MM.1S (cell line): Measurements from ENCODE around the gene PASD1.

Experiments used
- DNase-seq: peaks from one replicate; pipeline ENCODE4 v3.0.0-alpha.2; 2015
- H2AFZ ChIP-seq: fragments of 300-600 bp; sonication (generic); 2 replicates; pipeline ENCODE4 v1.6.0; 2016; ENCODE audit warnings: antibody characterized with exemption, low read length
- H3F3A ChIP-seq: fragments of 300-600 bp; sonication (generic); 2 replicates; pipeline ENCODE4 v1.6.1; 2016; ENCODE audit warnings: mild to moderate bottlenecking, antibody characterized with exemption, low read length, moderate library complexity, mixed read lengths; ENCODE audit not compliant: insufficient read depth
- H3K27ac ChIP-seq: fragments of 300-600 bp; sonication (generic); 2 replicates; pipeline ENCODE4 v1.5.1; 2016; ENCODE audit warnings: mild to moderate bottlenecking, low read length
- H3K27me3 ChIP-seq: fragments of 300-600 bp; sonication (generic); replicated peaks from 2 replicates; pipeline ENCODE4 v1.6.0; 2016; ENCODE audit warnings: low read length; ENCODE audit not compliant: insufficient read depth
- H3K36me3 ChIP-seq: fragments of 300-600 bp; sonication (generic); replicated peaks from 2 replicates; pipeline ENCODE4 v1.6.1; 2016; ENCODE audit warnings: mild to moderate bottlenecking, low read length, mixed read lengths; ENCODE audit not compliant: insufficient read depth
- H3K4me1 ChIP-seq: fragments of 300-600 bp; sonication (generic); 2 replicates; pipeline ENCODE4 v1.6.1; 2016; ENCODE audit warnings: low read length, mixed read lengths
- H3K4me2 ChIP-seq: fragments of 300-600 bp; sonication (generic); 2 replicates; pipeline ENCODE4 v1.6.0; 2016; ENCODE audit warnings: low read depth, low read length
- H3K4me3 ChIP-seq: fragments of 300-600 bp; sonication (generic); 2 replicates; pipeline ENCODE4 v1.5.1; 2016; ENCODE audit warnings: low read length, mixed read lengths
- H3K79me2 ChIP-seq: fragments of 300-600 bp; sonication (generic); 2 replicates; pipeline ENCODE4 v1.6.1; 2016; ENCODE audit warnings: mixed run types, low read length, mixed read lengths
- H3K9ac ChIP-seq: fragments of 300-600 bp; sonication (generic); 2 replicates; pipeline ENCODE4 v1.6.1; 2016; ENCODE audit warnings: low read length, mixed read lengths
- H3K9me2 ChIP-seq: fragments of 300-600 bp; sonication (generic); replicated peaks from 2 replicates; pipeline ENCODE4 v1.6.1; 2016; ENCODE audit warnings: mild to moderate bottlenecking, low read length, mixed read lengths; ENCODE audit not compliant: insufficient read depth
- H3K9me3 ChIP-seq: fragments of 300-600 bp; sonication (generic); replicated peaks from 2 replicates; pipeline ENCODE4 v1.6.1; 2016; ENCODE audit warnings: mild to moderate bottlenecking, low read length, mixed read lengths; ENCODE audit not compliant: insufficient read depth
- H4K20me1 ChIP-seq: fragments of 300-600 bp; sonication (generic); 2 replicates; pipeline ENCODE4 v1.6.1; 2016; ENCODE audit warnings: mild to moderate bottlenecking, low read length, moderate library complexity, mixed read lengths; ENCODE audit not compliant: insufficient read depth
- EZH2 ChIP-seq: fragments of 300-600 bp; sonication (generic); optimal IDR thresholded peaks from 2 replicates; pipeline ENCODE3; 2017; ENCODE audit warnings: low read depth, mild to moderate bottlenecking, antibody characterized with exemption, low read length, mixed read lengths
- EZH2phosphoT487 ChIP-seq: fragments of 300-600 bp; sonication (generic); IDR thresholded peaks from 2 replicates; pipeline ENCODE4 v1.6.1; 2018; ENCODE audit warnings: antibody characterized with exemption, low read length
- TF ChIP-seq, protein P1 (sequence below): fragments of 300-600 bp; sonication (generic); IDR thresholded peaks from 2 replicates; pipeline ENCODE4 v1.5.1; 2016; ENCODE audit warnings: antibody characterized with exemption, low read length, mixed read lengths

PASD1 gene

DNA sequence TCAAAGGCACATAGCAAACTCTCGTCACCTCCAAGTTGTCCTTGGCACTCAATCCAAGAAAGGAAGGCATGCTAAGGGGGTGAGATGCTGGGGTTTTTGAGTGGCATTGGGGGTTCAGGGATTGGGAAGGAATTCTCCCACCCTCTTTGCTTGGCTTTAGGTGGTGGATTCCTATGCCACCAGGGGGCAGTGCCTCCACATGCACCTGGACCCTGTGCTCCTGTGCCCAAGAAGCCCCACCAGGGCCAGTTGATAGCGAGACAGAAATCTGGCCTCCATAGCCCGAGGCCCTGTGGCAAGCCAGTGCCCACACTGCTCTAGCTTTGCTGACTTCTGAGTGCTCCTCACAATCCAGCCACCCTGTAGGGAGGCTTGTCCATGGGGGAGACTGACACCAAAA lies 150.4 kb downstream of the PASD1 start:
- DNase-seq, result peak; percentile 25
- Histone ChIP-seq H3K27ac (no peak overlapping the region), H3K9me2 (no peaks in the 10 kb centered on the region), H3K79me2 (no peaks in the 10 kb centered on the region), H3K9me3 (no peaks in the 10 kb centered on the region), H3K4me3 (no peak overlapping the region), H3F3A (no peaks in the 10 kb centered on the region), H3K4me1 (no peaks in the 10 kb centered on the region), H3K9ac (no peak overlapping the region), H3K36me3 (no peaks in the 10 kb centered on the region), H2AFZ (no peak overlapping the region), H3K4me2 (no peak overlapping the region), H3K27me3 (no peaks in the 10 kb centered on the region), H4K20me1 (no peaks in the 10 kb centered on the region)
- TF ChIP-seq, protein P1, sequence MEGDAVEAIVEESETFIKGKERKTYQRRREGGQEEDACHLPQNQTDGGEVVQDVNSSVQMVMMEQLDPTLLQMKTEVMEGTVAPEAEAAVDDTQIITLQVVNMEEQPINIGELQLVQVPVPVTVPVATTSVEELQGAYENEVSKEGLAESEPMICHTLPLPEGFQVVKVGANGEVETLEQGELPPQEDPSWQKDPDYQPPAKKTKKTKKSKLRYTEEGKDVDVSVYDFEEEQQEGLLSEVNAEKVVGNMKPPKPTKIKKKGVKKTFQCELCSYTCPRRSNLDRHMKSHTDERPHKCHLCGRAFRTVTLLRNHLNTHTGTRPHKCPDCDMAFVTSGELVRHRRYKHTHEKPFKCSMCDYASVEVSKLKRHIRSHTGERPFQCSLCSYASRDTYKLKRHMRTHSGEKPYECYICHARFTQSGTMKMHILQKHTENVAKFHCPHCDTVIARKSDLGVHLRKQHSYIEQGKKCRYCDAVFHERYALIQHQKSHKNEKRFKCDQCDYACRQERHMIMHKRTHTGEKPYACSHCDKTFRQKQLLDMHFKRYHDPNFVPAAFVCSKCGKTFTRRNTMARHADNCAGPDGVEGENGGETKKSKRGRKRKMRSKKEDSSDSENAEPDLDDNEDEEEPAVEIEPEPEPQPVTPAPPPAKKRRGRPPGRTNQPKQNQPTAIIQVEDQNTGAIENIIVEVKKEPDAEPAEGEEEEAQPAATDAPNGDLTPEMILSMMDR, result peak; percentile 50
- TF ChIP-seq EZH2phosphoT487, result no peak

DNA sequence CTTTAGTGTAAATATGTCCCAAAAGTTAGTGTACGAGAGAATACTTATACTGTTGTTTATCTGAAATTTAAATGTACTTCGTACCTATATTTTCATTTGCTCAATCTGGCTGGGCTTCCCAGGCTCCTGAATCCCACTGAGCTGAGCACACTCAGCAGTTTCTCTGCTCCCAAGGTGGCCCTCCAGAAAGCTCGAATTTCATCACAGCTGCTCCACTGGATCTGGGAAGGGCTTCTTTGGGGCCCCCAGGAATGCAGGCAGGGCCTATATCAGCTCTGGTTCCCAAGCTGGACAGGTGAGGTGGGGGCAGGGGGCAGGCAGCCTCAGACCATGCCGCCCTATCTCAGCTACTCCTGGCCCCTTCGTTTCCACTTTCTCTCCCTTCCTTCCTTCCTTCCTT lies 150.9 kb downstream of the PASD1 start:
- Histone ChIP-seq H3K9ac (no peak overlapping the region), H3K9me3 (no peaks in the 10 kb centered on the region), H3K4me2 (no peak overlapping the region), H3K4me3 (no peak overlapping the region), H3K79me2 (no peaks in the 10 kb centered on the region), H4K20me1 (no peaks in the 10 kb centered on the region), H2AFZ (no peak overlapping the region), H3K9me2 (no peaks in the 10 kb centered on the region), H3F3A (no peaks in the 10 kb centered on the region), H3K36me3 (no peaks in the 10 kb centered on the region), H3K27ac (no peak overlapping the region), H3K27me3 (no peaks in the 10 kb centered on the region), H3K4me1 (no peaks in the 10 kb centered on the region)
- TF ChIP-seq EZH2phosphoT487, result no peak
- no peak for TF ChIP-seq EZH2
- TF ChIP-seq, protein P1, result no peak
- DNase-seq, result no peak

DNA sequence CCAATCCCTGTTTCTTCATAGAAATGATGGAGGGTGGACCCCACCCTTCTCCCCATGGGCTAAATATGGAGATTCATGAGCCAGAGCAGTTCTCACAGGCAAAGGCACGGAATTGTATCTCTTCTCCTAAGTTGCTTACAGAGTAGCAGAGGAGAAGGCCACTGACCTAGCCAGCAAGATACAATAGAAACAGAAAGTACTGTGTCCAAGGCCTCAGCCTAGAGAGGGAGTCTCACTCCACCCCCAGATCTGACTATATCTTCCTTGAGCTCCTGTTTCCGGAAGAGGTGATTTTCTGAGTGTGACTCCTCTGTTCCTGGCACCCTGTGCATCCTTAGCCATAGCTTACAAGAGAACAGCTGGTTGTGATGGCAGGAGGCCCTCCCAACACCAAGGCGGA lies 152.3 kb downstream of the PASD1 start, which contains the start of gene FATE1:
FATE1 (plus strand) TSS at position 284 of the 400 bp plus-strand sequence; CDS start at position 369, 85 bp downstream.
- no peaks in the 10 kb centered on the region for H3K4me1 ChIP-seq
- no peaks in the 10 kb centered on the region for H3K36me3 ChIP-seq
- H3K9ac ChIP-seq, result no peak within 1 kb of the TSS
- TF ChIP-seq EZH2phosphoT487 (no peak), EZH2 (no peak)
- TF ChIP-seq, protein P1, result no peak
- no peak within 1 kb of the TSS for H3K4me2 ChIP-seq
- no peak within 1 kb of the TSS for H2AFZ ChIP-seq
- no peaks in the 10 kb centered on the region for H3K27me3 ChIP-seq
- H3K79me2 ChIP-seq, result no peaks in the 10 kb centered on the region
- no peak within 1 kb of the TSS for H3K4me3 ChIP-seq
- no peak for DNase-seq
- no peaks in the 10 kb centered on the region for H3F3A ChIP-seq
- H3K27ac ChIP-seq, result no peak within 1 kb of the TSS
- no peaks in the 10 kb centered on the region for H3K9me3 ChIP-seq
- no peaks in the 10 kb centered on the region for H3K9me2 ChIP-seq
- no peaks in the 10 kb centered on the region for H4K20me1 ChIP-seq
